Superior temporal gyrus (tissue), 1 donor: ENCODE data around the gene SPRED3.
"Not testable (repeated sequence)": the region's sequence is repeated elsewhere in the genome, so short reads cannot be mapped to it uniquely, and the experiment has no call there.

Experiments
- DNase-seq: peaks from one replicate; pipeline ENCODE4 v3.0.0-alpha.2; 2016; ENCODE audit errors: extremely low spot score

Gene SPRED3

GRCh38 chr19:38389957-38390924, 1.7 kb downstream of the SPRED3 start:
- no peak for DNase-seq

GRCh38 chr19:38391911-38392464, 3.5 kb downstream of the SPRED3 start:
- DNase-seq = no peak

- DNase-seq = no peak
Measured at GRCh38 chr19:38392707-38393308, 4.3 kb downstream of the SPRED3 start.

- DNase-seq = no peak
Measured at GRCh38 chr19:38394488-38394887, 6.0 kb downstream of the SPRED3 start.

- DNase-seq = no peak
Measured at GRCh38 chr19:38395381-38396114, 7.1 kb downstream of the SPRED3 start.

GRCh38 chr19:38399081-38399480, 10.6 kb downstream of the SPRED3 start:
- no peak for DNase-seq

- no peak for DNase-seq
Measured at GRCh38 chr19:38399537-38399936, 11.0 kb downstream of the SPRED3 start.

- no peak for DNase-seq
Measured at GRCh38 chr19:38400361-38400760, 11.9 kb downstream of the SPRED3 start.

GRCh38 chr19:38401148-38401547, 12.7 kb downstream of the SPRED3 start:
- DNase-seq = no peak

GRCh38 chr19:38402623-38402966, 14.1 kb downstream of the SPRED3 start:
- no peak for DNase-seq

- DNase-seq = peak; percentile 96
Measured at GRCh38 chr19:38402967-38403674, 14.6 kb downstream of the SPRED3 start, which contains the start of gene FAM98C. Gene FAM98C, plus strand, starts transcription at chr19:38403093. Its CDS starts 61 bp downstream, at chr19:38403154.

GRCh38 chr19:38404858-38405257, 16.4 kb downstream of the SPRED3 start:
- no peak for DNase-seq

GRCh38 chr19:38405276-38405675, 16.8 kb downstream of the SPRED3 start:
- DNase-seq = no peak

GRCh38 chr19:38409631-38410133, 21.2 kb downstream of the SPRED3 start:
- no peak for DNase-seq

GRCh38 chr19:38410407-38410806, 21.9 kb downstream of the SPRED3 start:
- not testable (repeated sequence) for DNase-seq

- DNase-seq = no peak
Measured at GRCh38 chr19:38411041-38411712, 22.7 kb downstream of the SPRED3 start.

- not testable (repeated sequence) for DNase-seq
Measured at GRCh38 chr19:38411898-38412297, 23.4 kb downstream of the SPRED3 start.

- no peak for DNase-seq
Measured at GRCh38 chr19:38412491-38412890, 24.0 kb downstream of the SPRED3 start.

- DNase-seq = no peak
Measured at GRCh38 chr19:38412961-38413360, 24.5 kb downstream of the SPRED3 start.

- no peak for DNase-seq
Measured at GRCh38 chr19:38413416-38413815, 24.9 kb downstream of the SPRED3 start.

GRCh38 chr19:38417146-38417543, 28.6 kb downstream of the SPRED3 start:
- DNase-seq = no peak
